HCEC 1CT (cell line): Measurements from ENCODE around the gene PSD2.

Experiments used
- DNase-seq: peaks from one replicate; pipeline ENCODE4 v3.0.0-alpha.2; 2017

The PSD2 gene

GRCh38 chr5:139862313-139862712 lies 66.7 kb downstream of the PSD2 start:
- no peak for DNase-seq

DNA sequence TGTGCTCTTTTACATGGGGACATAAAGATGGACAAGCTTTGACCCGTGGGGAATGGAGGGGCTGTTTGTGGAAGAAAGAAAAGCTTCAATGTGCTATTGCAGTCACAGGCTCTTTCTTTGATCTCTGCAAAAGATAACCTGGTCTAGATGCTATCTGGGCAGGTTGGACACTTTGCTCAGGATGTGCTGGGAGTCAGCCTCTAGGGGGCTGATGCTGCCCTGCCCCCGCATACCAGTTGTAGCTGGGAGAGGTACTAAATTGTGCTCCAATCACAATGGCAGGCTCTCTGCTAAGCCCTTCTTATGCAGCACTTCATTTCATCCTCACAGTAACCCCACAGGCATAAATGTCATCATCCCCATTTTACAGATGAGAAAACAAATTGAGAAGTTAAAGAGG lies 67.2 kb downstream of the PSD2 start:
- no peak for DNase-seq

DNA sequence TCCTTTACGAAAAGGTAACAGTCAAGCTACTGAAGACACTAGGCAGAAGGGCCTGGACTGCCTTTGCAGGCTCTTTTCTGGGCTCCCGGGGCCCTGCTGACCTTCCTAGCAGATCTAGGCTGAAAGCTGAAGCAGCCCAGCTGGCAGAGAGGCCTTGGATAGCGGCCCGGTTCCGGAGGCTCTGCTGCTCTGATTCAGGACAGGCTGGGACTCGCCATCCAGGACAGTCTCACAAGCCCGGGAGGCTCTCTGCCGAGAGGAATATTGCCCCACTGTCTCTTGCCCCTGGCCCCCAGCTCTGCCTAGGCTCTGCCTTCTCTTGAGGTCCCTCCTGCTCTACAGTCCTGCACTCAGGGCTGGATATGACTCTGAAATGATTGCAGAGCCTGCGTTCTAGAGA lies 67.8 kb downstream of the PSD2 start:
- DNase-seq, result no peak

DNA sequence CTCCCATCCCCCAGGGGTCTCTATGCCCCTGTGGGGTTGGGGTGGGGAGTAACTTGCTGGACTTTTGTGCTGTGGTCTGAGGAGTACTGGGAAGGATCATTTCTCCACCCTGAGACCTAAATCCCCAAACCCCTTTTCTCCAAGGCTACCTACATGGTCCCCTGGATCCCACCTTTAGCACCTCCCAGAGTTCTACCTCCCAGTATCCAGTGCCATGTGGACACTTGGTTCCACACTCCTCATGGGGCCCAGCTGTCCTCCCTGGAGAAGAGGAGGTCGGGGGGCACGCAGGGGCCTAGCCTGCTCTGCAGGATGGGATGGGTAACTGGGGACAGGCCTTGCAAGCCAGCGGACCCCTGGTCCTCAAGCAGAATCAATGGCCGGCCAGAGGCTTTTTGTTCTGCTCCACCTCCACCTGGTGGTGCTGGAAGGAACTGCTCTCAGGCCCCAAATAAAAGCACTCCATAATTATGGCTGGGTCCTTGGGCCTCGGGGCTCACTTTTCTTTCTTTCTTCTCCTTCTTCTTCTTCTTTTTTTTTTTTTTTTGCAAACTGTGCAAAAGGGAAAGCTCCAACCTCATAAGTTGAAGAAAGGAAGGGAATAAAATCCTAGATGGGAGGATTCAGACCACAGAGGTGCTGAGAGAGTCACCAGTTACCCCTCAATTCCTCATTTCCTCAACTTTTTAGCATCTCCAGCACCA lies 68.4 kb downstream of the PSD2 start:
- DNase-seq, result peak; percentile 14

- DNase-seq, result no peak
Measured at GRCh38 chr5:139864716-139865483, 69.3 kb downstream of the PSD2 start.

- DNase-seq, result no peak
Measured at GRCh38 chr5:139867109-139867508, 71.5 kb downstream of the PSD2 start.

GRCh38 chr5:139867581-139867980 lies 72.0 kb downstream of the PSD2 start:
- DNase-seq, result no peak

- no peak for DNase-seq
Measured at GRCh38 chr5:139869042-139869790, 73.6 kb downstream of the PSD2 start.

GRCh38 chr5:139870677-139871076 lies 75.1 kb downstream of the PSD2 start:
- no peak for DNase-seq

- no peak for DNase-seq
Measured at GRCh38 chr5:139871614-139872013, 76.0 kb downstream of the PSD2 start.

- no peak for DNase-seq
Measured at GRCh38 chr5:139872052-139872766, 76.6 kb downstream of the PSD2 start.

DNA sequence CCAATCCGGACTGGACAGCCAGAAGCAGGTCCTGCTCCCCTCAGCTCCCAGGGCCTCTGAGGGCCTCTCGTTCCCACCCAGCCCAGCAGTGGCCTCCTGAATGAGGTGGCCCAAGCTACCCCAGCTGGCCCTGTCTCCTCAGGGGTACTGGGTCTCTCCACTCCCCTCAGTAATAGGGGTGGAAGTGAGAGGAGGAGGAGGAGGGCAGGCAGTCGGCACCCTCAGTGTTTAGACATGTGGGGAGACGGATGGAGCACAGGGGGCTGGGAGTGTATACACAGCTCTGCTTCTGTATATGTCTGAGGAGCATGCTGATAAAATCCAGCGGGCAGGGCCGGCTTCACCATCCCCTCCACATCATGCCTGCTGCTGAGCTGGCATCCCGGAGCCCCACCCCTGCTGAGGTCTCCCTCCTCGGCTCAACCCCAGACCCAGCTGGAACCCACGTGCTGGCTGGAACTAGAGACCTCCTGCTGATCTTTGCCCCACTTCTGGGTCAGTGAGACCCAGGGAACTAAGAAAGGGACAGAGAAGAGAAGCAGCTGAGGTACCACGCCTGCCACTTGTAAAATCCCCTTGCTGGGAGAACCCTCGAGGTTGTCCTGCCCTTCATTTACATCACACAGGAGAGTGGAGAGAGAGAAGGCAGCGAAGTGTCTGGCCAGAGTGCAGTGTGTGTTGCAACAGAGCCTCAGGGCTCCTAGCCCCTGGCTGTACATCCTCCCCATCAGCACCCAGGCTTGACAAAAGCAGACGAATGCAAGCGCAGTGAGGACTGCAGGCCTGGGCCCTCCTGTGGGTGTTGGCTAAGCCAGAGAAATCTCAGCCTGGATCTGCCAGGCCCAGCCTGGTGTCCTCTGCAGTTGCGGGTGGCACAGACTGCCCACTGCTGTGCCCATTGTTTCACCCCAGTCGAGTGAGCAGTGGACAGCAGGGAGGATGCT lies 77.5 kb downstream of the PSD2 start:
- no peak for DNase-seq

DNA sequence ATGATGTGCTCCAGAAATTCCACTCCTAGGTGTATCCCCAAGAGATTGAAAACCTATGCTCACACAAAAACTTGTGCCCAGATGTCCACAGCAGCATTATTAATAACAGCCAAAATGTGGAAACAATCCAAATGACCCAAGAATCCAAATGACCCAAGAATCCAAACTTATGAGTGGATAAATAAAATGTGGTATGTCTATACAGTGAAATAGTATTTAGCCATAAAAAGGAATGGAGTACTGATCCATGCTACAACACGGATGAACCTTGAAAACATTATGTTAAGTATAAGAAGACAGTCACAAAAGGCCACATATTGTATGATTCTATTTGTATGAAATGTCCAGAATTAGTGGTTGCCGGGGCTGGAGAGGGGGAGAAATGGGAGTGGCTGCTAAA lies 80.3 kb downstream of the PSD2 start:
- no peak for DNase-seq

DNA sequence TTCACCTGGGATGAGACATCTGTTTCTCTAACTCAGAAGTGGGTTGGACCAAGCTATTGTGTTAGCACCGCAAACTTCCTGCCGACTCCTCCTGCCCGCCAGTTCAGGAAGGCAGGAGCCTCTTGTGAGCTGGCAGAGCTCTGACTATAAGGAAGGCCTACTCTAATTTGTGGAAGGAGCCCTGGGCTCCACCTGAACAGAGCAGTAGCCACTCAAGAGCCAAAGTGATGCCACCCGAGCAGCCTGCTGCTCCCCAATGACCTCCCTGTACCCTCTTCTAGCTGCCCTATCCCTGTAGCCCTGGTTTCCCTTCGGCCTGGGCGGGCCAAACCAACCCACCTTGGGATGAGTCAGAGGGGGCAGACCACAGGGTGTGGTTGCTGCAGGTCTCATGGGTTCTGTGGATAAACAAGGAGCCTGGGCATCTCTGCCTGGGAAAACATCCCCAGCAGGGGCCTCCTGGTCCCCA lies 81.6 kb downstream of the PSD2 start:
- DNase-seq, result no peak

- no peak for DNase-seq
Measured at GRCh38 chr5:139878093-139878492, 82.5 kb downstream of the PSD2 start.

- no peak for DNase-seq
Measured at GRCh38 chr5:139880416-139881142, 85.0 kb downstream of the PSD2 start.

DNA sequence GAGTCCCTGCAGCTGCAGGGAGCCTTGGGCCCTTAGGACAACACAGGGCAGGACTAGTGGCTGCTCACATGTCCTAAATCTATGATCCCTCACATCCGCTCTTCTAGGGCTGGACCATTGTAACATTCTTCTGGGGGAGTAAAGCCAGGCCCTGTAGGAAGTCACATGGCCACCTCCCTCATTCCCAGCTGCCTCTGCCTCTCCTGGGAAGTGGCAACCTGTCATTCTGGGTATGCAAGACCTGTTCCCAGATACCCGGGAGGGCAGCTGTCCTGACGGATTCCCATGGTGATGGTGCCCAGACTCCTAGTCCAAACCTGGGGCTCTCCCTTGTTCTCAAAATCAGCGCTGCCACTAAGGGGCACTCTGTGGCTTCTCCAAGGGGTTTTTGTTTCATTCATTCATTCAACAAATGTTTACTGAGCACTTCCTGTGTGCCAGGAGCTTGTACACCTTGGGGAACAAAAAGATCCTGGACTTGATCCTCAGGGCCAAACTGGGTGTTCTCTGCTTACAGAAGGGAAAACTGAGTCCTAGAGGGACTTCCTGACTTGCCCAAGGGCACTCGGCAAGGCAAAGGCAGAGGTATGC lies 85.6 kb downstream of the PSD2 start:
- no peak for DNase-seq

DNA sequence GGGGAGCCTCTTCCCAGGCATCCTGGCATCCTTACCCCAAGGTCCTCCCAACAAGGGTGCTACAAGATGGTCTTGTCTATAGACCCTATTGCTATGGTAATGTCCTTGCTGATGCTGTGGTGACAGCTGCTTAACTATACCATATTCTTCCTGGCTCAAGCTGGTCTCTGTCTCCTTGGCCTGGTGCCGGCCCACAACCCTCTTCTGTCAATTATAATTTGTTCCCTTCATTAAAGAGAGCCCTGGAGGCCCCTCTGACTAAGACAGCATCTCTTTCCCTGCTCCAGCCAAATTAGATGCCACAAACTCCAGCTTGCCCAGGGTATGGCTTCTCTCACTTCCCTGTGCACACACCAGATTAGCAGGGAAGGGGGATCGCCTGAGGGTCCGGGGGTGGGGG lies 86.7 kb downstream of the PSD2 start:
- no peak for DNase-seq

DNA sequence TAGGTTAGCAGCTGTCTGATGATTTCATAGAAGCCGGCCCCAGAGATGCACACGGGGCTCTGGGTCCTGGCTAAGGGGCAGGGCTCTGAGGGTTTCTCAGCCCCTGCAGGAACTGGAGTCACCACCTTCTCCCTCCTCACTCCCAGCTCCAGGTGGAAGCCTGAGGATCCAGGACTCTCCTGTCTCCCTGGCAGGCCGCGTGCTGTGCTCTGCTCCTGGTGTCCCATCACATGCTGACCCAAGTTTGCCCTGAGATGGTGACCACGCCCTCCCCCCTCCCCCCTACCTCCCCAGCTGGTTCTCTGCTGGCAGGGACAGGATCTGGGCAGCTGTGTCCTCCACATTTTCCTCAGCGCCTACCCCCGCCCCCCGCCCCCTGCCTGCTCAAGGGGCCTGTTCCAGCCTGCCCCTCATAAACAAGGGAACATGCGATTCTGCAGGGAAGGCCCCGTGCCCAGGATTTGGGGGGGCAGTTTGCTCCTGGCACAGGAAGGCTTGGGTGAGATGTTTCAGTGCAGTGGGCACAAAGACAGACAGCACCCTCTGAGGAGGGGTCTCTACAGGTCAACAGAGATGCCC lies 87.4 kb downstream of the PSD2 start:
- DNase-seq, result no peak

- DNase-seq, result no peak
Measured at GRCh38 chr5:139884144-139884543, 88.5 kb downstream of the PSD2 start.
